GM21528 (cell line): ENCODE measurements around the gene CROCC2.

Experiments
- ATAC-seq: cut with Tn5 transposase; IDR thresholded peaks from one replicate; pipeline ENCODE4 v1.9.1; 2021; ENCODE audit warnings: mild to moderate bottlenecking, moderate library complexity; ENCODE audit not compliant: unreplicated experiment, low FRiP score

CROCC2 gene

DNA sequence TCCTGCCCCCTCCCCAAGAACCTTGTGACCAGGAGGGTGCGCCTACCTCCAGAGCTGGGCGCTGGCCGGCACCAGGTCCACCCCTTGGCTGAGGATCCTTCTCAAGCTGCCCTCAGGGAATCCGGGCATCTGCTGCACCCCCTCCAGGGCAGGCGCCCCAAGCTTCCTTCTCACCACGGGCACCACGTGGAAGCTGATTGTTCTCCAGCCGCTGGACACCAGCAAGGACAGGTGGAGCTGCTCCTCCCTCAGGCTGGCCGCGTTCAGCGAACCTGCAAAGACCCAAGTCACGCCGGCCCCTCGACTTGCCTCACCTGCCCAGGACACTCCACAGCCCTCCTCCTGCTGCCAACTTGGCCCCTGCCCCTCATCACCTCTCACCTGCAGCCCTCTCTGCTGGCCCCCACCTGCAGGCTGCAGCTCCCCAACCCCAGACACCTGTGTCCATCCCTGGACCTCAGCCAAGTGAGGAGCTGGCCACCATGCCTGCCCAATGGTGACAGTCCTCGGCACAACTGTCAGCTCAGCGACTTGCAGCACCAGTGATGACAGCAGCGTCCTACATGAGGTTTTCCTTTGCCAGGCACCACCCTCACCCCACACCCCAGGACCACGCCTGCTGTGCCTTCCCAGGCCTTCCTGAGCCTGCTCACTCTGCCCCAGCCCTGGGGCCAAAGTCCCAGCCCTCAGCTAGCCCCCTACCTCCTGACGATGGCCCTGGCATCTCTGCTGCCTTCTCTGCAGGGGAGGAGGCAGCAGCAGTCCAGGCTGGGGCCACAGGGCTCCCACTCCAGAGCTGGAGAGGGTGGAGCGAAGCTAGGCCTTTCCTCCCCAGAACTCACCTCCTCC is 14.4 kb upstream of the CROCC2 start:
- no peak for ATAC-seq

DNA sequence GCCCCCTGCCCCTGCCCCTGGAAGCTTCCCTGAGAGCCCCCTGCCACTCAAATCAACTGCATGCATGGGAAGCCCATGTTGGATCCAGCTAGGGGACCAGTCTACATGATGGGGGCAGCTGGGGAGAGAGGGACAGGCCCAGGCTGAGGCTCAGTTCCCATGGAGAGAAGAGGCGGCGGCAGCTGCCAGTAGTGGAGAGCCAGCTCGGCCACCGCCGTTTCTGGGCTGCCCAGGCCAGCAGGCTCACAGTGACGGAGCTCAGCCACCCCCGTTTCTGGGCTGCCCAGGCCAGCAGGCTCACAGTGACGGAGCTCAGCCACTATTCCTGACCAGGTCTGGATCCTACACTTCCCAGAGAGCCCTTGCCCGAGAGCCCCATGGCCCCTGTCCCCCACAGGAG is 13.8 kb upstream of the CROCC2 start:
- no peak for ATAC-seq

DNA sequence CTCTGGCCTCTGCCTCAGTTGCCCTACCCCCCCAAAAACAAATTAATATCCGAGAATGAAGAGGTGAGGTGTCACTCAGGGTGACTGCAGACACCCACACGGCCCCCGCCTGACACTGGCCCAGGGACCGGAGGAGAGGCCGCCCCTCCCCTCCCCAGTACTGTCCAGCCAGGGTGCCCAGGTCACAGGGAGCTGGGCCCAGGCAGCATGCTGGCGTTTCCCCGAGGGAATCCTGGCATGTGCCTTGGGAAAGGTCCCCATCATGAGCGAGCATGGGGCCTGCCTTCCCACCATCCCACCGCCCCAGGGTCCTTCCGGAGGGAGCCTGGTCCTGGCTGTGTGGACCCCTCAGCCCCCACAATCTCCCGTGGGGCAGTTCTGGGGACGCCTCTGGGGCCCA is 13.2 kb upstream of the CROCC2 start:
- no peak for ATAC-seq

DNA sequence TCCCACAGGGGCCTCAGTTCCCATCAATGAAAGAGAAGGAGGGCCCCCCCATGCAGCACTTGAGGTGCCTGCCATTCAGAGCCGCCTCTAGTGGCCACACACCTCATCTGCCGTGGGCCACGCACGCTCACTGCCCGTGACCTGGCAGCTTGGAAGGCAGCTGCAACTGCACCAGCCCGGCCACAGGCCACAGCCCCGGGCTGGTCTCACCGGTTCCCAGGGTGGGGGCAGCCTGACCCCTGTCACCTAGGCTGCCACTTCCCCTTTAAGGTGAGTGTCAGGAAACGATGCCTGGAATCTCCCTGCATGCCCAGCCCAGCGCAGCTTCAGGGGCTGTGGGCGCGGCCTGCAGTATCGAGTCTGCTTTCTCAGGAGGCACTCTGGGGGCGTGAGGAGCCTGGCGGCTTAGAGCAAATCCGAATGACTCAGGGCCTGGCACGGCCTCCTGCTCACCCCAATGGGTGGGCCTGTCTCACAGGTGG is 12.7 kb upstream of the CROCC2 start:
- no peak for ATAC-seq

DNA sequence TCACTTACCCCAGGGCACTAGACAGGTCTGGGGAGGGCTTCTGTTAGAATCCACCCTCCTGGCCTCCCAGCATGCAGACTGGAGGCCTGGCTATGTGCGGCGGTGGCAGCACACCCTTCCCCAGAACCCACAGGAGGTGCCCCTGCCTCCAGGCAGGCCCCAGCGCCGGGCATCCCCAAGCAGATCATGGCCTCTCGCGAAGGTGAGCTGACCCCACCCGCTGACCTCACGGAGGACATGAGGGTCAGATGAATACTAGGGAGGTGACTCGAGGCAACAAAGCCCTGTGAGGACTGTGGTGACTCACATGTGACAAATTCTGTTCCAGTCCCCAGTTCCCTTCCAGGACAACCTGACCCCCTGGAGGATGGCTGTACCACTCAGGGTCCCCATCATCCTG is 12.1 kb upstream of the CROCC2 start:
- ATAC-seq: no peak

DNA sequence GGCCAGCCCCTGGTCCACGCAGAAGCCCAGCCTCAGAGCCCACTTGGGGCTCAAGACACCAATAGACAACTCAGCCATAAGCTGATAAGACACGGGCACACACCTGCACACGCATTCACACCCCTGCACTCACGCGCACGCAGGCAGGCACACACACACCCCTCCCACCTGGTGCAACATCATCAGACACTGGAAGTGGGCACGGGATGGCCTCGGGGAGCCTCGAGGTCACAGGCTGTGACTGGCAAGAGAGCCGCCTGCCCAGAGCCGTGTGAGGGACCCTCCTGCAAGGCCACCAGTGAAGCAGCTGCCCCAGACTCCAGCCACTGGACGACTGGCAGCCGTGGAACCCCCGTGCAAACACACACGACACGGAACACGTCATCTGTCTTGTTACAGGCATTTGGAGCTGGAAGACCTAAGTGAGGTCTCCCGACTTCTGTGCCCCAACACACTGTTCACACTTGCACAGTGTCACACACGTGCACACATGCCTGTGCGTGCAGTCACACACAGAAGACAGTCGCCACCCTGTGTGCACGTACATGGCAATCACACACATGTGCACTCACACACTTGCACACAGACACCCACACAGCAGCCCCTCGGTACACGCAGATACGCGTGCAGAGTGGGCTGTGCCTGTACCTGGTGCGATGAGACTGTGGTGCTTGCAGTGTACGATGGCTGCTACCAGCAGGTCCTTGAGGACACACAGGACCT is 11.1 kb upstream of the CROCC2 start:
- no peak for ATAC-seq

DNA sequence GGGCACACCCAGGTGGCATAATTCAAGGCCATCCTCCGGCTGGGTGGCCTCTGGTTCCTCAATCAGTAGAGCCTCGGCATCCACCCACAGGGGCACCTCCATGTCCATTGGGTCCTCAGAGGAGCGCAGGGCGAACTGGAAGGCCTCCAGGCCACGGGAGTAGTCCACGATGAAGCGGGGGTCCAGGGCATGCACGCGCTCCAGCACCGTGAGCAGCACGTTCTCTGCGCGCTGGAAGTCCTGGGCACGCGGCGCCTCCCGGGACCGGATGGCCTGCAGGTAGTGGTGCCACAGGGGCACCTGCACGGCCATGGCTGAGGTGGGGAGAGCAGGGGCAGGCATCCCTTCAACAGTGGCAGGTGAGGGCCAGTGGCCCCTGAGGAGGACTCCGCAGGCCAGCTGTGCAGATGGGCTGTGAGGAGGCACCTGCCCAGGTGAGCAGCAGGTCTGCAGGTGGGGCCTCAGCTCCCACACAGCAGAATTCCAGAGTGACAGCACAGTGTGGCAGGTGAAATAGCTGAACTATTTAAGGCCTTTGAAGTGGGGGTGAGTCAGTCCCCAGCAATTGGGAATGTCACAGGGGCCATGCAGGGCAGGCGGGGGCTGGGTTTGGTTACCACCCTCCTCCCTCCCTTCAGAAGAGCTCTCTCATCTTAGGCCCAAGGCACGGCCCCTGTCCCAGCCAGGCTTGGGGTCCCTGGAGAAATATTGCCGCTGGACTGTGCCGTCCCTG is 10.3 kb upstream of the CROCC2 start, which contains the start of gene MAB21L4:
MAB21L4 (minus strand) TSS at position 501 of the 733 bp plus-strand sequence; CDS start at position 342, 159 bp downstream.
- ATAC-seq: no peak

DNA sequence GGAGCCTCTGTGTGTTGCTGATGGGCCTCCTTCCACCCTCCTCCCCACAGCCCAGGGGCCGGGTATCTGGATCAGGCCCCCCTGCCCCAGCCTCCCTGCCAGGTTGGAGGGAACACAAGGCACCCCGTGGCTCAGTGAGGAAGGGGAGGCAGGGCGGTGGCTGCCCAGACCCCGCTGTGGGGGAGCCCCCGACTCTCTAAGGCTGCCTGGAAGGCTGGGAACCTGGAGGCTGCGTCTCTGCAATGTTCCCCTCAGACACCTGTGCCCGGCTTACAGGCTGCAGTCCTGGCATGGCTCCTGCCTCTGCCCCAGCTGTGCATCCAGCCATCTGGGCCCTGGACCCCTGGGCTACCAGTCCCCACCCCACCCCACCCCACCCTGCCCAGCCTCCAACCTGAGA is 9.7 kb upstream of the CROCC2 start:
- ATAC-seq: no peak

DNA sequence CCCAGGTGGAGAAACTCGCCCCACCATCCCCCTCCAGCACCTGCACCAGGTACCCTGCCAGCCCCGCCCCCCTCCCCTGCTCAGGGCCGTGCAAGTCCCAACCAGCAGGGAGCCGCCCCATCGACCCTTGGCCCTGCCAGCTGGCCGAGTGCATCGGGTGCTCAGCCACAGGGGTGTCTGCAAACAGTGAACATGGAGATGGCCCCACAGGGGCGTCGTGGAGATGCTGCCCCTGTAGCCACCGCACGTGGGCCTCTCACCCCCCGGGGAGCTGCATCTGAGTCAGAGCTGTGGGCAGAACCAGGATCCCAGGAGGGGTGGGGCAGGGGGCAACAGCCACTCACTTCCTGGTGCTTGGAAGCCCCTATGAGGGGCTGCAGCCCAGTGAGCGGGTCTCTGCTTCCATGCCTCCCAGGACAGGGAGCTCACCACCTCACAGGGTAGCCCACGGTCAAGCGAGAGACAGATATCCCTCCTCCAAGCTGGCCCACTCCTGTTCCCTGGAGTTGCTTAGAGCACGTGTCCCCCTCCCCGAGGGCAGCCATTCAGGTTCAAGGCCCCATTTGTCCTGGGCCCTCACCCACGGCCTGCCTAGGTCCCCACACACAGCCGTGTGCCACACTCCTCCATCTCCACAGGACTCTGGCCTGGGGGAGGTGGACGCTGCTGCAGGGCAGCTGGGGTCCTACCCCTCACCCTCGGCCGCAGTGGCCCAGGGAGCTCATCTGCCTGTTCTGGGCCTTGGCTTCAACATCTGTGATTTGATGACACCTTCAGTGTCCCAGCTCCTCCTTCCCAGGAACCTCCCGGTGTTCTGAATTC is 9.1 kb upstream of the CROCC2 start:
- no peak for ATAC-seq

DNA sequence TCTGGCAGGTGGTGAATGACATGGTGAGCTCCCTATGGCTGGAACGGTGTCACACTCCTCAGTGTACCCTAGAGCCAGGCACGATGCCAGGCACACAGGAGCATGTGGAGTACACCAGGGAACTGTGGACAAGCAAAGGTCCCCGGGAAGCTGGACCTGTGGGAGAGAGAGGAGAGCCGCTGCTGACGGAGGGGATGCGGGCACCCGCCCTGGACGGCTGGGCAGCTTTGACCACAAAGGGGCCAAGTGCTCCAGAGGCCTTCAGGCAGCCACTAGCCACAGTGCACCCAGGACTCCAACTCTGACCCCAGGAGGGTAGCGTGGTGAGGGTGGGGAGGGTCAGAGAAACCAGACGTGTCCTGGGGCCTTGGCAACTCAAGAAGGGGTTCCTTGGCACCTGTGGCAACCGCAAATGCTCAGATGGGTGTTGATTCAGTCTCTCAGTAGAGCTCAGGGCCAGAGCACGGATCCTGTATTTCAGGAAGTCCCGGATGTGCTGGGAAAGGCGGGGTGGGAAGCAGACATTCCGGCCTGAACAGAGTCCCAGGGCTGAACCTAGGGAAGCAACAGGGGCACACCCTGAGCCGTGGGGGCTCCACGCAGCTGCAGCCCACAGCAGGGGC is 7.9 kb upstream of the CROCC2 start:
- ATAC-seq: no peak

DNA sequence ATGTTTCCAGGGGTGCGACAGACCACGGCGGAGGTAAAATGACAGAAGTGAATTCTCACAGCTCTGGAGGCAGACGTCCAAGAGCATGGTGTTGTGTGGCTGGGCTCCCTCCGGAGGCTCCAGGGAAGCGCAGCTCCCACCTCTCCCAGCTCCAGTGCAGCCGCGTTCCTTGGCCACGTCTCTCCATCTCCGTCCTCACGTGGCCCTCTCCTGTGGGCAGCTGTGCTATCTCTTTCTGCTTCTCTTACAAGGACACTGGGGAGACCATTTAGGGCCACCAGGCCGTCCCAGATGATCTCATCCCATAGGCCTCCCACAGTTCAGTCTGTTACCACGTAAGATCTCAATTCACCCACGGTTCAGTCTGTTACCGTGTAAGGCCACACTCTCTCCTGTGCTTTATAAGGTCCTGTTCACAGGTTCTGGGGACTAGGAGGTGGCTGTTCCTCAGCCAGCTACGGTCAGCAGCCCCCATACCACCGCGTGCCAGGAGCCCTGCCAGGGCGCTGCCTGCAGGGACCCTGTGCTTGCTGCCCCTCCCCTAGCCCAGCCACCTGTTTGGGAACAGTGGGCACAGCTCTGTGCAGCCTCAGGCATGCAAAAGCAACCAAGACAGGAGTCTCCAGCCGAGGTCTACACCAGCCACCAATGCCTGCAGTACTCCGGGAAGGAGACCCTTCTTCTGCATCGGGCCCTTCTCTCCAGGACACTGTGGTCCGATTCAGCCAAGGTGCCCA is 7.2 kb upstream of the CROCC2 start:
- no peak for ATAC-seq

DNA sequence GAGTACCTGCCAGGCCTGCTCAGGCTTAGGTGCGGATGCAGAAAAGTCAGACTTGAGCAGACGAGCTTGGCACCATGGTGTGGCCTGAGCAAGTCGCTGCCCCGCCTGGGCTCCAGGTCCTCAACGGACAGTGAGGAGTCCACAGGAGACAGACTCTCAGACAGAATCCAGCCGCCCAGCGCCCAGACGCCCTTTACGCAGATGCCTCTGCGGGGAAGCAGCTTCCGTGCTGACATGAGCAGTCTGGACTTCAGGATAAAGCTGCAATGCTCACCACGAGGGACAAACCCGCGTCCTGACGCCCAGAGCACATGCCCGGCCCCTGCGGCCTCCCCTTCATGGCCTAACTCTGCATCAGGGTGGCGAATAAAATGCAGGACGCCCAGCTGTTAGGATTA is 6.7 kb upstream of the CROCC2 start:
- no peak for ATAC-seq

DNA sequence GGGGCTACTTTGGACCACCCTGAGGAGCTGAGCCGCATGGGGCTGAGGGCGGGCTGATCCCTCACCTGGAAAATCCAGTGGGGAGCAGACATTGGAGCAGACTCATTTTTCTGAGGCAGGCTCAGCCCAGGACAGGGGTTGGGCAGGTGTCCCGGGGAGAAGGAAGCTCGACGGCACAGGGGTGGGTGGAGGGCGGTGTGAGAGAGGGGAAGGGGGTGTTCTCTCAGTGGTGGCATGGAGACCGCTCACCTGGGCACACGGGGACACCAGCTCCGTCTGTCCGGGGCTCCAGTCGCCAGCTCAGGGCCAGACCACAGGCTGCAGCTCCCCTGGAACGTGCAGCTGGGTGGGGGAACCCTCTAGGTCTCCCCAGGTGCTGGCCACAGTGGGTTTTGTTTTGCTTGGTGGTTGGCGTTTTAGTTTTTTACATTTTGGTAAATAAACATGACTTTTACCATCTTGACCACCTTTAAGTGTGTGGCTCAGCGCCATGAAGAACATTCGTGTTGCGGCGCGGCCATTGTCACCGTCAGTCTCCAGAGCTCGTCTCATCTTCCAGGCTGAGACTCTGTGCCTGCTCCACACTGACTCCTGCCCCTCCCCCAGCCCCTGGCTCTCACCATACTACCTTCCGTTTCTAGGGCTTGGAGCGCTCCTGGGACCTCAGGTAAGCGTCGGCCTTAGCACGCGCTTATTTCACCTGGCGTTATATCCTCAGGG is 5.8 kb upstream of the CROCC2 start:
- ATAC-seq: no peak

DNA sequence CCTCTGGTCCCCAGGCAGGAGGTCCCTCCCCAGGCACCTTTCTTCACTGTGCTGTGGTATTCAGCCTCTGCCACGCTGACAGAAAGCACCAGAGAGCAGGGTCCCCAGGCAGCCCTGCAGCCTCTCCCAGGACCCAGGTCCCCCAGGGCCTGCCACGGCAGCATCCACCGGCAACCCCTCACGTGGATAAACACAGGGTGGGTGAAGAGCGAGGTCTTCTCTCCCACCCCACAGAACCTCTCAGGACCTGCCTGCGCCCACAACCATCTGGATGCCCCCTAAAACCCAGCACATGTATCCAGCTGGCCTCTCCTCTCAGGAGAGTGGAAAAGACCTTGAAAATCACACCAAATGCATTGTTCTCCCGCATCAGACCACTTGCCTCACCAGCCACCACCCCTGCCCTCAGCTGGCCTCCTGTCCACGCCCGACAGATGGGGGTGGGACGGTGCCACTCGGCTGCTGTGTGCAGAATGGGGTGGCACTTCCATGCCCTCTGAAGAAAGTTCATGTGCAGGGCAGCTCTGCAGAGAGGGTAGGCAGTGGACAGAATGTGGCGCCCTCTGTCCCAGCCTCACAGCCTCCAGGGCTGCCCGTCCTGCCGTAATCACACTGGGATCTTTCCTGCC is 4.0 kb upstream of the CROCC2 start:
- no peak for ATAC-seq

DNA sequence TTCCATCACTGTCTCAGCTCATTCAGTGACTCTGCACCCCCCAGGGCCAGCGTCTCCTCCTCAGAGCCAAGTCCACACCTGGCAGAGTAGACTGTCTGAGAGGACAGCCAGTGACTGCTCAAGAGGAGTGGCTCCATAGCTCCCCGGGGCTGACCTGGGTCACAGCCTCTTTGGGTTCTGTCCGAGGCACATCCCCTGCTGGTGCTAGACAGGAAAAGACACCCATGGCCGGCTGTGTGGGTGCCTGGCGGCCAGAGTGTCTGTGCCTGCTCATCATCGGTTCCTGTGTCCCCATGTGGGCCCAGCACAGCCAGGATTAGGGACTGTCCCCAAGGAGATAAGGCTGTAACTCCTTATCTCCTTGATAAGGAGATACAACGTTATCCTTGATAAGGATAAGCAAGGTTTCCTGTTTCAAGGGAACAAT is 3.5 kb upstream of the CROCC2 start:
- ATAC-seq: no peak

DNA sequence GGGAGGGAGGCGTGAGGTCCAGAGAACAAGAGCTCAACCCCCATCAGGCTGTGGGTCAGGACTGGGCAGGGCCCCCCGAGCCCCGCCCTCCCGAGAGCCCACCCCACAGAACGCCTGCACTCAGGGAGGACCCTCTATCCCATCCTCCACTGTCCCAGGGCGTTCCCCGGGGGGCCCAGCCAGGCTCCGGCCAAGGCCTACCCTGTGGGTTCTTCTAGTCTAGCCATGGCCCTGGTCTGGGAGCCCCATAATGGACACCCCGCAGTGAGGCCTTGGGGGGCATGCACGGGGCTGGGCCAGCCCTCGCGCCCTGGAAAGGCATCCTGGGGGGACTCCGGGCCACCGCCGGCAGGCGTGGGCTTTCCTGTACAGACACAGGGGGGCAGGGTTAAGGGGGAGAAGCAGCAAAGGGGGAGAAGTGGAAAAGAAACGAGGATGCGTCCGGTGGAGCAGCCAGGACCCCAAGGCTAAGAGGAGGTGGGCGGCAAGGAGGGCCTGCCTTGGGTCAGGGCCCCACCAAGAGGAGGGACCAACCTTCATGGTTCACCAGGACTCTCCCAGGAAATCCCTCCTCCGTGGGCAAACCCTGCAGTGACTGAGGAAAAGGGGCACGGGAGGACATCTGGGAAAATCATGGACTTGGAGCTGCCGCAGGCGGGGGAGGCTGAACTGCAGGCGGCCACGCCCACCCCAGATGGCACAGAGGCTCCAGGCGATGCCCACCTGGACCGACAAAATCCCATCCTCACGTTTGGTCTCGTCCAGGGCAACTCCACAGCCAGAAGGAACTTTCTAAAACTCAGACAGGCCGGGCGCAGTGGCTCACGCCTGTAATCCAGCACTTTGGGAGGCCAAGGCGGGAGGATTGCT is 2.7 kb upstream of the CROCC2 start:
- ATAC-seq: no peak
